Adrenal gland (tissue), 5 donors: ENCODE measurements around the gene ZFYVE21.

Experiments
- POLR2A ChIP-seq, 2 donors: fragments of 450-650 bp; IDR thresholded peaks; one replicate each; pipeline ENCODE4 v1.6.1; 2017; ENCODE audit warnings: antibody characterized with exemption in 2 of 2, mild to moderate bottlenecking in 2 of 2, moderate library complexity in 1 of 2
- TF ChIP-seq, protein P1 (sequence below), 6 experiments: fragments of 450-650 bp in 4 of 6; fragments of 200-600 bp in 2 of 6; sonication (generic) in 1 of 6; IDR thresholded peaks; 1 replicate in 5 of 6; 2 replicates in 1 of 6; pipeline versions ENCODE4 v1.5.1 to v1.8.0; 2016 to 2021; ENCODE audit warnings: antibody characterized with exemption in 6 of 6, mild to moderate bottlenecking in 2 of 6, moderate library complexity in 1 of 6
- donor health status: DM: no; HTN: no; CAD: no.

- TF ChIP-seq, protein P1, sequence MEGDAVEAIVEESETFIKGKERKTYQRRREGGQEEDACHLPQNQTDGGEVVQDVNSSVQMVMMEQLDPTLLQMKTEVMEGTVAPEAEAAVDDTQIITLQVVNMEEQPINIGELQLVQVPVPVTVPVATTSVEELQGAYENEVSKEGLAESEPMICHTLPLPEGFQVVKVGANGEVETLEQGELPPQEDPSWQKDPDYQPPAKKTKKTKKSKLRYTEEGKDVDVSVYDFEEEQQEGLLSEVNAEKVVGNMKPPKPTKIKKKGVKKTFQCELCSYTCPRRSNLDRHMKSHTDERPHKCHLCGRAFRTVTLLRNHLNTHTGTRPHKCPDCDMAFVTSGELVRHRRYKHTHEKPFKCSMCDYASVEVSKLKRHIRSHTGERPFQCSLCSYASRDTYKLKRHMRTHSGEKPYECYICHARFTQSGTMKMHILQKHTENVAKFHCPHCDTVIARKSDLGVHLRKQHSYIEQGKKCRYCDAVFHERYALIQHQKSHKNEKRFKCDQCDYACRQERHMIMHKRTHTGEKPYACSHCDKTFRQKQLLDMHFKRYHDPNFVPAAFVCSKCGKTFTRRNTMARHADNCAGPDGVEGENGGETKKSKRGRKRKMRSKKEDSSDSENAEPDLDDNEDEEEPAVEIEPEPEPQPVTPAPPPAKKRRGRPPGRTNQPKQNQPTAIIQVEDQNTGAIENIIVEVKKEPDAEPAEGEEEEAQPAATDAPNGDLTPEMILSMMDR (IDR thresholded peaks at IDR 0.05) = no peak
- TF ChIP-seq POLR2A (IDR thresholded peaks at IDR 0.05) = no peak
Measured at GRCh38 chr14:103696070-103696402, 19.6 kb upstream of the ZFYVE21 start.
